NCI-H2029 treated with DMSO at 0.1 percent for 48 hours (cell line): Measurements from ENCODE around the gene GALNT12.

Experiments
- DNase-seq: peaks from one replicate; lab custom pipeline; 2025; lab: John Stamatoyannopoulos, UW

Gene GALNT12

DNA sequence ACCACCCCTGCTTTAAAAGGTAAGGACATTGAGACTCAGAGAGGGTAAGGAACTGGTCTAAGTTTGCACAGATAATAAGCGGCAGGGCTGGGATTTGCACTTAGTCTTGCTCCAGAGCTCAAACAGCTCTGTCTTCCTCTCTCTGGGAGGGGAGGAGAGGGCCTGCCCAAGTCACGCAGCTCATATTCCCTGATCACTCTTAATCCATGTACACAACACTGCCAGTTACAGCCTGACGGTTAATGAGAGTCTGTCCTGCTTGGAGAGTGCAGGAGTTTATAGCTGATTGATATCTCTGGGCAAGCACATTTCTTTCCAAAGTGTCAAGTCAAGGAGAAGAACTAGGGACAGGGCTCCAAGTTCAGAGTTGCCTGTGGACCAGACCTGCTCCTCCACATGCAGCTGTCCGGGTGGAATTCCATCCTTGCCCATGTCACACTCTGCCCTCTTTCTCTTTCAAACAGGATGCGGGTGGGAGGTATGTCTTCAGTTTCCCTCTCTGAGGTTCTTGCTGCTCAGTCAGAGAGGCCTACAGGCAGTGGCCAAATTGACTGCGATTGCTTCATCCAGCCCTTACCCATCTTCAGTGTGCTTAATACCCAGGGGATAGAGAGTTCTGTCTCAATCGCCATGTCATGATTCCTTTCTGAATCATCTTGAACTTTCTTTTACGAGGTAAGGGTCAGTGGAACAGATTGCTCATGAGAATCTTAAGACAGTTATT lies 54.5 kb downstream of the GALNT12 start:
- DNase-seq: no peak

DNA sequence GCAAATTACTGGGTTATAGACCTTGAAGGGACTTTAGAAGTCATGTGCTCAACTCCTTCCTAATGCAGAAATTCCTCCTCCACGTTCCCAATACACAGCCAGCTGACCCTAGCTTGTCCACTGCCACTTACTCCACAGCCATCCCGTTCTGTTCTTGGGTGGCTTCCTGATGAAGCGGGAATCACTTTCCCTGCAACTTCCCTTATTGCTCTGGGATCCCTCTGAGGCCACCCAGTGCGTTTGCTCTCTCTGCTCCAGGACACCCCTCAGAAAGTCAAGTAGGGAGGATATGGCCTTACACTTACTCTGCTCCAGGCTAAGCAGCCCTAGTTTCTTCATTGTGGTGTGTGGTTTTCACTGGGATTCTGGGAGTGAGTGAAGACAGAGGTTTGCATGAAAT lies 55.5 kb downstream of the GALNT12 start:
- DNase-seq: no peak

DNA sequence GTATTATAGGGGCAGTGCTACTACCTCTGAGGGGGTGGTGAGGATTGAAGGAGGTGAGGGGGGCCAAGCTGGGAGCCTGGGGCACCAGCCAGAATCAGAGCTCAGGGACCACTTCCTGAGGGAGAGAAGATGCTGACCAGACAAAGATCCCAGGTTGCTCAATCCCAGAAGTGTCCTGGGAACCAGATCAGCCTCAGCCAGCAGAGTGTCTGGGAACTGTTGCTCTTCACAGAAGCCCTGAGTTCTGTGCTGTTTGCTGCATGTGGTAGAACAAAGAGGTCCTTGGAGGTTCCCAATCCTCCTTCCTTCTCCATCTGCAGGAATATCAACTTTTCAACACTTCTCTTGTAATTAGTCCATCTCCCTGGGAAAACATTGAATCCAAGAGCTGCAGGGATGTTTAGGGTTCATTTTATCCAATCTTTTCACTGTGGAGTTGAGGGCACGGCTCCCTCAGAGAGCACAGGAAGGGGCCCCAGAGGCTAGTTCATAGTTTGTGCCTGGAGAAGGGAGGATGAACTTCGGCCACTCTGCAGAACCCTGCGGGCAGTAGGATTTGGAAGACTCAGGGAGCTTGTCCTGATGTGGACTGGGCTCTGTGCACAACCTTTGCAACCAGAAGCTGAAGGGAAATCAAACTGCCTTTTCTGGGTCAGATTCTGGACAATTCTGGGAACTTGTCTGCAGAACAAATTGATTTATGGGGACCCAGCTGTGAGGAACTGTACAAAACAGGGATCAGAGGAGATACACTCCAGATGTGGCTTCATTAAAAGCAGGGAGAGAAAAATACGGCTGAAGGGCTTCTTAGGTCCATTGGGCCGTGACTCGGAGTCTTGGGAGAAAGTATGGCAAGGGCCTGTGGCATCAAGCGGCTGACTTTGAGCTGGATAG lies 57.1 kb downstream of the GALNT12 start:
- no peak for DNase-seq

DNA sequence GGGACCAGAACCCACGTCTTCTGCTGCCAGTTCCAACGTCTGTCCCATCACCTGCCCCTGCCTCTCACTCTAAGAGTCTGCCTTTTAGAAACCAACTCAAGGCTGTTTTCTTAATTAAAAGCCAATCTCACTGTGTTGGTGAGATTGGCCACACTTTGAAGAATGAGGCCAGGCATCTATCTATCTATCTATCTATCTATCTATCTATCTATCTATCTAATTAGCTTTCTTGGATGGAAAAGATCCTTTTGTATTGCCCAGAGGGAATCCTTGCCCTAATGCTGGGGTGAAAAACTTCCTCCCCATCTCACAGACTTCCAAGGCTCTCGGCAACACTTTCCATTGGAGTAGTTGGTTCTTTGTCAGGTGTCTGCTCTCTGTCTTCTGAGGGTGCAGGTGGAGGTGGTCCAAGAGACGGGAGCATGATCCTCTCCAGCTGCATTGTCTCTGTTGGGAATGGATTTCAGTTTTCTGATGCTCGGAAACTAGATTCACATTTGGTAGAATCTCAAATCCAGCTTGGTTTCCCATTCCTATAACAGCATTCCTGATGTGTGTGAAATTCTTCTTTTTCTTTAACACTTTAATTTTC lies 57.9 kb downstream of the GALNT12 start:
- no peak for DNase-seq

DNA sequence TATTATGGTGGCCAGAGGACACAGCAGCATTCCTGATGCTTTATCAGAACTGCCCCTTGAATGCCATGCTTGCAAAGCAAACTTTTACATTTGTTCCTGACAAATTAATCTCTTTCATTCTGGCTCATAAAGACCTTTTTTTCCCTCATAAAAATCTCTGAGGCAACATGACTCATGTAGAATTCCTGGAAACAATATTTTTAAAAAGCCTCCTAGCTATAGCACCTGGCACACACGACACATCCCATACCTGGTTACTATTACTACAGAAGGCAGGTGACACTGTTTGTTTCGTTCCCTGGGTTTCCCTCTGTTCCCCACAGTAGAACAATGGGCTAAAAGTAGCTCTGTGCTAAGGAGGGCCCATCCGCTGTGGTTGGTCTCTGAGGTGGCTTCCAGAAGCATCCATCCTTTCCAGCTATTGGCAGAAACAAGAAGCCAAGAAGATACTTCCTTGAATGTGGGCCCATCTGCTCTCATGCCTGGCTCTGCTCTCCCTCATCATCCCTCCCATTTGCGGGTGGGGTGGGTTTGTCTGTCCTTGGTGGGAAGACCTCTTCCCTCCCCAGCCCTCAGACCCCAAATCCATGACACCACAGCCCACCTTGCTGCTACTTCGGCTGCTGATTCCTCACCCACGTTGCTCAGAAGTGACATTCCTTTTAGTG lies 59.1 kb downstream of the GALNT12 start:
- no peak for DNase-seq

DNA sequence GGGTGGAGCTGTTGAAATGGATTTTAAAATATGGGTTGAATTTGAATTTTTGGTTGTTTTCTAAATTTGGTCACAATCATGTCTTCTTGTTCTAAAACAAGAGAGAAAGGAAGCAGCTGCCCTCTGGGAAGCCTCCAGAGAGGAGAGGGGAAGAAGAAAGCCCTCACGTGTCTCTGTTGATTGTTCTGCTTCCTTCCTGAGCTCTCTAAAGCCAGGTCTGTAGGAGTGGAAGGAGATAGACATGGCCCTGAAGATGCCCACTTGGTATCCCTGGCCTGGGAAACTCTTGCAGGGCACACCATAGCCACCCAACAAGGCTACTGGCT lies 59.6 kb downstream of the GALNT12 start:
- DNase-seq: no peak

DNA sequence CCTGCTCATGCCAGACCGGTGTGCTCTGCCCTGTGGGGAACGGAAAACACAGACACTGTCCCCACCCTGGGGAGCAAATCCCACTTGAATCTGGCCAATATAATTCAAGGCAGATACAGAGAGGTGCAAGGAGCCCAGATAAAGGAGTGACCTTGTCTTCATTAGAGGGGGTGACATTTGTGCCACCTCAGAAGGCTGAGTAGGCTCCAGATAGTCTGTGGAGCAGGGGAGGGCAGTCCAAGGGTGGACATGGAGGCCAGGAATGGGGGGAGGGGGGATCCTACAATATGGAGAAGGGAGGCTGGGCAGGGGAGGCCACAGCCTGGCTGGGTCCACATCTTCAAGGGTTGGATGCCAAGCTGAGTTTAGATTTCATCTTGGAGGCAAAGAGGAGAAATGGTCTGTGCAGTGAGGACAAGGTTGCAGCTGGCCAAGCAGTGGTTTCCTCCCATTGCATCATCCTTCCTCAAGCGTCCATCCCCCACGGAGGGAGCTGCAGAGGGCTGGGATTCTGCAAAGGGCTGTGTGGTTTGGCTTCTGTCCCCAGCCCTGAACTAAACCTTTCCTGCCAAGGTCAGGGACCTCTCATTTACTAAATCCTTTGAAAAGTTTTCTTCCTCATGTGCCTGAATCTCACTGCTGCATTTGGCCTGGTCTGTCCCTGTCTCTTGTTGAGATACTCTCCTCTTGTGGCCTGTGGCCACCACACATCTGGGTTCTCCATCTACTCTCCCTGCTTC lies 60.1 kb downstream of the GALNT12 start:
- no peak for DNase-seq

DNA sequence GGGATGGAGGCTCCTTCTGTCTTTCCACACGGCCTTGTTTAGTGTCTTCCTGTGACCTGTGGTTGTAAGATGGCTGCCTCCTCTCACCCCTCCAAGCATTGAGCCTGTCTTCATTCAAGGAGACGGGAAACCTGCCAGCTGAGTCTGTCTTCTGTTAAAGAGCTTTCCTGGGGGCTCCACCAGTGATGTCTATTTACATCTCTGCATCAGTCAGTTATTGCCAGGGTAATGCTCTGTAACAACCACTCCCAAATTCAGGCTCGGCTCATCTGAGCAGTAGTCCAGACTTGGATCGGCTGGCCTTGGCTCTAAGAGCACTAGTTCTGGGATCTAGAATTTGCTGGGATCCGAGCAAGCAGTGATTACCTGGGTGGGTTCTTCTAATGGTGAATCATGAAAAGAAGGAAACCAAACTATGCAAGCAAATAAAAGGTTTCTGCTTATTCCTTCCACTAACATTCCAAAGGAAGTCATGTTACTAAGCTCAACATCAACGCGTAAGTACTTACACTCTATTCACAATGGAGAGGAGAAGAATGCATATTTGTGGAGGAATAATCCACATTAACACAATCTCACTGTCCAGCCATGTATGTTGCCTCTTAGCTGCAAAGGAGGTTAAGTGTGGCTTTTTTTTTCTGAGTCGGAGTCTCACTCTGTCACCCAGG lies 61.7 kb downstream of the GALNT12 start:
- DNase-seq: no peak

DNA sequence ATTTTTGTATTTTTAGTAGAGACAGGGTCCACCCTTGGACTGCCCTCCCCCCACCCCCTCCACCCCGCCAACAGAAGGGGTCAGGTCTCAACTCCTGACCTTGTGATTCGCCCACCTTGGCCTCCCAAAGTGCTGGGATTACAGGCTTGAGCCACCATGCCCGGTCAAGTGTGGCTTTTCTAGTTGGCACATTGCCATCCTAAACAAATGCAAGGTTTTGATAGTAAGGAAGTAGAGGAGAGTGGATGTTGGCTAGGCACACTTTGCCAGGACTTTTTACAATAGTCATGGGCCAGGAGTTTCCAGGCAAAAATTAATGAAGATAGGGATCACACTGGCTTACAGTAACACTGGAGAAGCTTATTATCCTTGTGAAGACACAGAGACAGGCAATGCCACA lies 62.4 kb downstream of the GALNT12 start:
- no peak for DNase-seq

DNA sequence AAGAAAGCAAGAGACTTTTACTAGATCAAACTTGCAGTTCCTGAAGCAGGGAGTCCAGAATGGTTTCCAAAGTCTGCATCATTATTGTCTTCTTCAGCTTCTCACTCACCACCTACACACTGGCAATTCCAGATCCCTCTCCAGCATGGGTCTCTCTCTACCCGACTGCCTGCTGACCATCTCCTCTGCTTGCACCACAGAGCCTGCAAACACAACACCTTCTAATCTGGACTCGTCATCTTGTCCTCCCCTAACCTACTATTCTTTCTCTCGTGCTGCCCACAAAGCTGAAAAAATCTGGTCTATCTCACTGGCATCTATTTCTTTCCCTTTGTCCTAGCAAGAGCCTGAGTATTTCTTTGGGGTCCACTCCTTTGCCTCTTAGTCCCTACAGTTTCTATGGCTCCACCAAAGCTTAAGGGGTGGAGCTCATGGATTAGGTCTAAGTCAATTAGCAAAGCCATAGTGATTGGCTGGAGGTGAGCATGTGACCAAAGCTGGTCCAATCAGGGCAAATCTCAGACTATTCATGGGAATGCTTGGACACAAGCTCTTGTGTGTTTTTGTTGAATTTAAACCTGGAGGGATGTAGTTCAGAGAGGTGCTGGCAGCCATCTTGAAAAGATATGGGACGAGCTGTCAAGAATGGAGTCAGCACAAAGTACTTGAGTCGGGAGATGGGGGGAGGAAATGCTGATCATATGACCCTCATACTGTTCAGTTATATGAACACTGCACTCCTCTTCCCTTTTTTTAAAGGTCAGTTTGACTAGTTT lies 63.5 kb downstream of the GALNT12 start:
- DNase-seq: no peak

DNA sequence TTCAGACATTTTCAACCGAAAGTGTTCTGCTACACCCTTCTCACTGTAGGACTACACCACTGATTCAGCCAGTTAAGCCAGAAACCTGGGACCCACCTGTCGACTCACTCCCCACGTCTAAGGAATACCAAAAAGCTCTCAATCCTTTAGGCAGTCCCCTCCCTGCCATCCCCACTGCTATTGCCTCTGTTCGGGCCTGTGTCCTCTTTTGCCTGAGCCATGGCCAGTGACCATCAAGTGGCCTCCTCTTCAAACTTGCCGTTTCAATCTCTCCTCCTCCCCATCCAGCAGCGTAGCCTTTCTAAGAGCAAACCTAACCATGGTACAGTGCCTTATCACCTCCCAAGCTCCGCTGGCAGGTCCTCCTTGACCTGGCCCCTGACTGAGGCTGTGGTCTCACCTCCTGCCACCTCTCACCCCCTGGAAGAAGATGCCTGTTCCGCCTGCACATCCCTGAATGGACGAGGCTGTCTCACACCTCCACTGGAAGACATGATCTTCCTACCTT lies 64.1 kb downstream of the GALNT12 start:
- no peak for DNase-seq

DNA sequence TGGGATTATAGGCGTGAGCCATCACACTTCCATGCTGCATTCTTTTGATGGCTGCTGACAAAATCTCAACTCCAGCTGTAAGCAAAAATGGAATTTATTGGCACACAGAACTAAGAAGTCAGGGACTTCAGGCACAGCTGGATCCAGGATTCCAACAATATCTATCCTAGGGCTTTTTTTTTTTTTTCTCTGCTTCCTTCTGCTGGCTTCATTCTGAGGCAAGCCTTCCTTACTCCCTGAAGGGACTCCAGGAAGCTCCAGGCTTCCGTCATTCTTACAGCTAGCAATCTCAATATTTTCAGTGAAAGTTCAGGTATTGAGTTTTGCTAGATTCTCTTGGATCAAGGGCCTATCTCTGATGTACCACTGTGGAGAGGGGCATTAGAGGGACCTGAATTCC lies 66.1 kb downstream of the GALNT12 start:
- DNase-seq: no peak

DNA sequence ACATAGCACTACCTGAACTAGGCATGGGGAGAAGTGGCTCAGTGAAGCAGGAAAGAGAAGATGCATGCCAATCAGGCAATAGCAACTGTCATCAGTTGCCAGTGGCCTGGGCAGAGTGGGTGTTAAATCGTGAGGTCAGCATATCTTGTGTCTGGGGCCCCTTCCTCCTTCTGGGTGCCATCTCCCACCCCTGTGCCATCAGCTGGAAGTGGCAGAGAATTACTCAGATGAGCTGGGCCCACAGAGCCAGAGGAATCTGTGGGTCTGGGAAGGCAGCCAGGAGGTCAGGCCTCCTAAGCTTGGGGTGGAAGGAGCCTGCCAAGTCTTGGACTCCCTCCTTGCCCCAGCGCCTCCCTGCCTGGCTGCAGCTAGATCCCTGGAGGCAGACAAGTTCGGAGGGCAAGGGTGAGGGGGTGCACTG lies 66.5 kb downstream of the GALNT12 start:
- no peak for DNase-seq

DNA sequence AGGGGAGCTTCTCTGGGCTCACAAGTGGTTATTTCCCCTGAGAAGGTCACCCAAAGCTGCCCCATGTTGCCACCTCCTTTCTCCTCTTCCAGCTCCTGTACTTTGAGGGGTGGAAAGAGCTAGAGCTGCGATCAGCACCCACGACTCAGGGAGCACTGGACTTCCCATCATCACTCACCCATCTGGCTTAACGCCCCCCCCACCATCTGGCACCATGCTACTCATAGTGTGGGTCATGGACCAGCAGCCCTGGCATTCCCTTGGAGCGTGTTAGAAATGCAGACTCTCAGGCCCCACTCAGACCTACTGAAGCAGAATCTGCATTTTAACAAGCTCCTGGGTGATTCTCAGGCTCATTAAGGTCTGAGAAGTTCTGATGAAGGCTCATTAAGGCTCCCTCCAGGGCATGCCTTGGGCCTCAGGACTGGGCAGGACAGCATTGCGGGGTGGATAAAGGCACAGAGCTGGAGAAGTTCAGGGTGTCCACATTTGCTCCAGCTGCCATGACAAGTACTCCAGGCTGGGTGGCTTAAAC lies 67.3 kb downstream of the GALNT12 start:
- DNase-seq: no peak

DNA sequence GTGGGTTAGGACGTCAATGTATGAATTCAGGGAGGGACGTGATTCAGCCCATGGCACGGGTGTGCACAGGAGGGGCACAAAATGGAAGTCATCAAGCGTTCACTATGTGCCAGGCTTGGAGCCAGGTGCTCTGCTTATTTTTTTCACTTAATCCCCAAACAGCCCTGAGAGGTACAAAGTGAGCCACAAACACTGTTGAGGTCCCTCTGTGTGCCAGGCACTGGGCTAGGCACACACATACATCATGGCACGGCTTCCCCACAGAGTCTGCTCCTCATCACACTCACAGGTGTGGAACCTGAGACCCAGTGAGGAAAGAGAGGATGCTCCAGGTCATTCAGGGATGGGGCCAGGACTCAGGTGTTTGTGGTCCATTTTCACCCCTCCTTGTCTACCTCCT lies 68.1 kb downstream of the GALNT12 start:
- DNase-seq: no peak

DNA sequence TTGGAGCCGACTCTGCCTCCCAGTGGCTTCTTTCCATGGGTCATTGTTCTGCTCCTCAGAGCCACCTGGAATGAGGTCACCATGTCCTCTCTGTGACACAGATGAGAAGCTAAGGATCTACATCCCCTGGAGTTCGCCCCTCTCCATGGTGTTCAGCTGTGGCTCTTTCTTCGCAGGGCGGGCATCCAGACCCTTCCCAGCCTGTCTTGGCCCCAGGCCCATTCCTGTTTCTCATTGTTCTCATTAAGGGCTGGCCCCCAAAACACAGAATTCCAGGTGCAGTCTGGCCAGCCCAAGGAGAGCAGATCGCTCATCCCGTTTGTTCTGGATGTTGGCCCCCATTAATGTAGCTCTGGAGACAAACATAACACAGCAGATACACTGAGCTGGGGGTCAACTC lies 69.8 kb downstream of the GALNT12 start:
- no peak for DNase-seq

DNA sequence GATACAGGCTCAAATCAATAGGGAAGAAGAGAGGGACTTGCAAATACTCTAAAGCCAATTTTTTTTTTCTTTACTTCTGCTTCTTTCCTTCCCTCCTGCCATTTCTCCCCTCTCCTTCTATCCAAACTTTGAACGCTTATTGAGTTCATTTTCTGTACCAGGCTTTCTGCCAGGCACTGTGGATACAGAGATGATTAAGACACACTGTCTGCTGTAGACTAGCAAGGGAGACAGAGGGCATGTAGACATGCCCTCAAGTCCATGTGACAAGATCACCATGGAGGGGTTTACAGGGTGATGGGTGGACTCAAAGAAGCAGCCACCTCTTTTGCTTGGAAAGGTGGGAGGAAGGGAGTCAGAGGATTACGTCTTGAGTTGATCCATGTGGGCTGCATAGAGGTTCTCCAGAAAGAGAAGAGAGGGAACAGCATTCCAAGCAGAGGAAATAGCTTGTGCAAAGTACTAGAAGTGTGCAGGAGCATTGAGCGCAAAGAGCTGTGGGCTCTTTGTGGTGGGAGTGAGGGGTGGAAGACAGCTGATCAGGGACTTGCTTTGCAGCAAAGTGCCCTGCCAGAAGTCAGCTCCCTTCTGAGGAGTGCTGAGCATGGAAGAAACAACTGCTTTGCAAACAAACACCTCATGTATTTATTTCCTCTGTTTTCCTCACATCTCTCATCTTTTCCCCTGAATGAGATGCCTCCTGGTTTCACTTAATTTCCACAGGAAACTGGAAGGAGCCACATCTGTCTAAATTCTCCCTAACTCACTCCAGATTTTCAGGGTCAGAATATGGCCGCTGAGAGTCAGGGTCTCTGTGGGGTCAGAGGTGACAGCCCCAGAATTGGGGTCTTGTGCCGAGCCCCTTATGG lies 71.9 kb downstream of the GALNT12 start:
- DNase-seq: no peak

DNA sequence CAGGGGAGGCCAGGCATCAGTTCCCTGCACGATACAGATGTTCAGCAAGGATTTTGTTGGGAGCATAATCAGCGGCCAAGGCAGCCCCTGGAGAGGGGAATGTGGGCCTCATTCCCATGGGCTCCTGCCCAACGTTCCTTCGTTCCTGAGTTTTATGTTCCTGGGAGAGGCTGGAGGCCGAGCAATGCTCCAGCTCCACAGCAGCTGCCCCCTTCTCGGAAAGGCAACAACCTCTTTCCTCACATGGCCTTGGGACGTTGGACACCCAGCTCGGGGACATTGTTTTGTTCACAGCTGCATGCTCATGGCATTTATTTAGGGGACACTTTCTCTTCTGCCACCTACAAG lies 72.5 kb downstream of the GALNT12 start:
- no peak for DNase-seq

DNA sequence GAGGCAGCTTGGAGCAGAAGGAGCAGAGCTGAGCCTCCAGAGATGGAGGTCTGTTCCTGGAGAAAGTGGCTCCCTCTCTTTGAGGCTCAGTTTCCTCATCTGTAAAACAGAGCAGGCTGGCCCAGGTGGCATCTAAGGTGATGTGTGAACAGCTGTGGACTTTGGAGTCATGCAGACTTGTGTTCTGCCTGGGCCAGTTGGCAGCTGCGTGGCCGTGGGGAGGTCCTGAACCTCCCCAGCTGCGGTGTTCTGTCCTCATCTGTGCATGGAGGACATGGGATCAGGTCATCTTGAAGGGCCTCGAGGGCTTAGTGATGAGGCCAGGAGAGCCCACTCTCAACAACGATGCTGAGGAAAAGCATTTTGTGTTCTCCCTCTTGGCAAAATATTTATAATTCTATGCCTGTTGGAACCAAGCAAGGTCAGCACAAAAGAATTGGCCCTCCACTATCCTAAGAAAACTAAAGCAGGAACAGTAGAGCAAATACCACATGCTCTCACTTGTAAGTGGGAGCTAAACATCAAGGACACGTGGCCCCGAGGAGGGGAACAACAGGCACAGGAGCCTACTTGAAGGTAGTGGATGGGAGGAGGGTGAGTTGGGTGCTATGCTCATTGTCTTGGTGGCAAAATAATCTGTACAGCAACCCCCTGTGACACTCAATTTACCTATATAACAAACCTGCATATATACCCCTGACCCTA lies 73.0 kb downstream of the GALNT12 start:
- no peak for DNase-seq
